ENCODE data around the gene MGAT5.

The MGAT5 gene

GRCh38 chr2:134397146-134397896 is 143.4 kb downstream of the MGAT5 start:
- no peak for DNase-seq (ENCODE audit: low read depth in 2 of 2)

- DNase-seq (ENCODE audit: low read depth in 2 of 2): no peak
Observed at GRCh38 chr2:134398300-134398699, 144.4 kb downstream of the MGAT5 start.

- no peak for DNase-seq (ENCODE audit: low read depth in 2 of 2)
Observed at GRCh38 chr2:134399096-134399495, 145.2 kb downstream of the MGAT5 start.

- DNase-seq (ENCODE audit: low read depth in 2 of 2): no peak
Observed at GRCh38 chr2:134401081-134401497, 147.2 kb downstream of the MGAT5 start.

- DNase-seq (ENCODE audit: low read depth in 2 of 2): no peak
Observed at GRCh38 chr2:134401789-134402188, 147.9 kb downstream of the MGAT5 start.

- no peak for DNase-seq (ENCODE audit: low read depth in 2 of 2)
Observed at GRCh38 chr2:134402410-134402809, 148.5 kb downstream of the MGAT5 start.

GRCh38 chr2:134405611-134406081 is 151.8 kb downstream of the MGAT5 start:
- no peak for DNase-seq (ENCODE audit: low read depth in 2 of 2)

- DNase-seq (ENCODE audit: low read depth in 2 of 2): no peak
Observed at GRCh38 chr2:134406311-134406710, 152.4 kb downstream of the MGAT5 start.

- no peak for DNase-seq (ENCODE audit: low read depth in 2 of 2)
Observed at GRCh38 chr2:134406736-134407135, 152.9 kb downstream of the MGAT5 start.

GRCh38 chr2:134407154-134407890 is 153.4 kb downstream of the MGAT5 start:
- no peak for DNase-seq (ENCODE audit: low read depth in 2 of 2)

- DNase-seq (ENCODE audit: low read depth in 2 of 2): no peak
Observed at GRCh38 chr2:134408386-134408785, 154.5 kb downstream of the MGAT5 start.

- no peak for DNase-seq (ENCODE audit: low read depth in 2 of 2)
Observed at GRCh38 chr2:134408791-134409190, 154.9 kb downstream of the MGAT5 start.

- DNase-seq (ENCODE audit: low read depth in 2 of 2): no peak
Observed at GRCh38 chr2:134410006-134410405, 156.1 kb downstream of the MGAT5 start.

- DNase-seq (ENCODE audit: low read depth in 2 of 2): no peak
Observed at GRCh38 chr2:134410831-134411231, 157.0 kb downstream of the MGAT5 start.

GRCh38 chr2:134411279-134411827 is 157.5 kb downstream of the MGAT5 start:
- DNase-seq (ENCODE audit: low read depth in 2 of 2): no peak

- DNase-seq (ENCODE audit: low read depth in 2 of 2): peak; percentile 15 to 43
Observed at GRCh38 chr2:134411828-134412638, 158.2 kb downstream of the MGAT5 start.

GRCh38 chr2:134412639-134412999 is 158.7 kb downstream of the MGAT5 start:
- no peak for DNase-seq (ENCODE audit: low read depth in 2 of 2)

- DNase-seq (ENCODE audit: low read depth in 2 of 2): no peak
Observed at GRCh38 chr2:134413430-134413829, 159.6 kb downstream of the MGAT5 start.

GRCh38 chr2:134413912-134414311 is 160.0 kb downstream of the MGAT5 start:
- DNase-seq (ENCODE audit: low read depth in 2 of 2): no peak

GRCh38 chr2:134416018-134416417 is 162.1 kb downstream of the MGAT5 start:
- no peak for DNase-seq (ENCODE audit: low read depth in 2 of 2)

- no peak for DNase-seq (ENCODE audit: low read depth in 2 of 2)
Observed at GRCh38 chr2:134416637-134417036, 162.8 kb downstream of the MGAT5 start.

- no peak for DNase-seq (ENCODE audit: low read depth in 2 of 2)
Observed at GRCh38 chr2:134417968-134418582, 164.2 kb downstream of the MGAT5 start.
